Astrocyte (in vitro differentiated cells and primary cell): ENCODE data around the gene CTU1. TPM values are rescaled to one million over a fixed set of nuclear protein-coding genes. Genes with fewer than 3 reads are reported as not detected.

ENCODE experiments used
- DNase-seq: peaks from one replicate; pipeline ENCODE4 v3.0.0-alpha.2; 2010; ENCODE audit warnings: low read depth
- FAIRE-seq: peaks from 2 replicates; lab custom pipeline; 2011; peaks lifted over from hg19 to GRCh38; lab: Jason Lieb, UNC
- H2AFZ ChIP-seq: 2 replicates; pipeline ENCODE4 v1.6.0; 2012; ENCODE audit warnings: low read depth, low read length, inconsistent platforms
- H3K27ac ChIP-seq: 2 replicates; pipeline ENCODE4 v1.5.1; 2011; ENCODE audit warnings: low read depth, low read length, inconsistent platforms
- H3K27me3 ChIP-seq: 2 replicates; pipeline ENCODE4 v1.6.0; 2011; ENCODE audit warnings: low read length, inconsistent platforms; ENCODE audit not compliant: insufficient read depth
- H3K36me3 ChIP-seq: 2 replicates; pipeline ENCODE4 v1.5.1; 2011; ENCODE audit warnings: low read length, inconsistent platforms; ENCODE audit not compliant: insufficient read depth
- H3K4me1 ChIP-seq: 2 replicates; pipeline ENCODE4 v1.5.1; 2011; ENCODE audit warnings: low read length, inconsistent platforms; ENCODE audit not compliant: insufficient read depth
- H3K4me2 ChIP-seq: 2 replicates; pipeline ENCODE4 v1.6.0; 2012; ENCODE audit warnings: low read length, inconsistent platforms
- H3K4me3 ChIP-seq: 2 replicates; pipeline ENCODE4 v1.5.1; 2011; ENCODE audit warnings: low read depth, mild to moderate bottlenecking, low read length, inconsistent platforms; ENCODE audit not compliant: insufficient read depth
- H3K79me2 ChIP-seq: 2 replicates; pipeline ENCODE4 v1.6.0; 2012; ENCODE audit warnings: mild to moderate bottlenecking, low read length, inconsistent platforms; ENCODE audit not compliant: insufficient read depth
- H3K9ac ChIP-seq: 2 replicates; pipeline ENCODE4 v1.6.0; 2012; ENCODE audit warnings: mild to moderate bottlenecking, low read length, inconsistent platforms
- H3K9me3 ChIP-seq: 2 replicates; pipeline ENCODE4 v1.5.1; 2012; ENCODE audit warnings: low read depth, mild to moderate bottlenecking, low read length, inconsistent platforms; ENCODE audit not compliant: insufficient read depth
- H4K20me1 ChIP-seq: 2 replicates; pipeline ENCODE4 v1.6.0; 2012; ENCODE audit warnings: low read length, inconsistent platforms; ENCODE audit not compliant: insufficient read depth
- H3K27ac Mint-ChIP-seq: one replicate; pipeline ENCODE4 v1.8.0; 2021; ENCODE audit warnings: mild to moderate bottlenecking, mixed read lengths; ENCODE audit not compliant: unreplicated experiment
- H3K27me3 Mint-ChIP-seq: one replicate; pipeline ENCODE4 v1.8.0; 2021; ENCODE audit warnings: low read depth, mixed read lengths; ENCODE audit not compliant: unreplicated experiment
- H3K36me3 Mint-ChIP-seq: one replicate; pipeline ENCODE4 v1.8.0; 2021; ENCODE audit warnings: low read depth, mixed read lengths; ENCODE audit not compliant: unreplicated experiment
- H3K4me1 Mint-ChIP-seq: one replicate; pipeline ENCODE4 v1.8.0; 2021; ENCODE audit warnings: low read depth, mixed read lengths; ENCODE audit not compliant: unreplicated experiment
- H3K4me3 Mint-ChIP-seq: one replicate; pipeline ENCODE4 v1.8.0; 2021; ENCODE audit warnings: mild to moderate bottlenecking, moderate library complexity, mixed read lengths; ENCODE audit not compliant: unreplicated experiment
- H3K9me3 Mint-ChIP-seq: one replicate; pipeline ENCODE4 v1.8.0; 2021; ENCODE audit warnings: mild to moderate bottlenecking, mixed read lengths; ENCODE audit not compliant: unreplicated experiment
- EZH2 ChIP-seq: IDR thresholded peaks from 2 replicates; pipeline ENCODE4 v1.6.1; 2012; ENCODE audit warnings: mild to moderate bottlenecking, low read length, inconsistent platforms; ENCODE audit not compliant: insufficient read depth
- total RNA-seq: library from RNA; stranded (reverse); gene quantifications from 2 replicates; pipeline ENCODE4 v1.2.1, GENCODE V29; 2021
- TF ChIP-seq, protein P1 (sequence below): IDR thresholded peaks from 2 replicates; pipeline ENCODE4 v1.5.1; 2011; ENCODE audit warnings: low read depth, mild to moderate bottlenecking, inconsistent platforms, low read length, moderate library complexity; ENCODE audit not compliant: insufficient read depth

The CTU1 gene
- total RNA-seq, 1 donor from 2014 or later = 6.4 TPM

- Mint-ChIP-seq H3K4me3 (no peak overlapping the region), H3K27me3 (peaks cover 24% of the 10 kb centered on the region), H3K36me3 (no peaks in the 10 kb centered on the region), H3K4me1 (no peaks in the 10 kb centered on the region), H3K27ac (no peak overlapping the region), H3K9me3 (peaks cover 1% of the 10 kb centered on the region)
- DNase-seq (no peak), FAIRE-seq (no peak)
- Histone ChIP-seq H3K36me3 (no peaks in the 10 kb centered on the region), H2AFZ (no peak overlapping the region), H3K9ac (no peak overlapping the region), H3K27ac (no peak overlapping the region), H4K20me1 (no peaks in the 10 kb centered on the region), H3K9me3 (no peaks in the 10 kb centered on the region), H3K79me2 (no peaks in the 10 kb centered on the region), H3K4me2 (no peak overlapping the region), H3K4me1 (no peaks in the 10 kb centered on the region), H3K4me3 (no peak overlapping the region), H3K27me3 (no peaks in the 10 kb centered on the region)
- TF ChIP-seq EZH2 = no peak
- TF ChIP-seq, protein P1, sequence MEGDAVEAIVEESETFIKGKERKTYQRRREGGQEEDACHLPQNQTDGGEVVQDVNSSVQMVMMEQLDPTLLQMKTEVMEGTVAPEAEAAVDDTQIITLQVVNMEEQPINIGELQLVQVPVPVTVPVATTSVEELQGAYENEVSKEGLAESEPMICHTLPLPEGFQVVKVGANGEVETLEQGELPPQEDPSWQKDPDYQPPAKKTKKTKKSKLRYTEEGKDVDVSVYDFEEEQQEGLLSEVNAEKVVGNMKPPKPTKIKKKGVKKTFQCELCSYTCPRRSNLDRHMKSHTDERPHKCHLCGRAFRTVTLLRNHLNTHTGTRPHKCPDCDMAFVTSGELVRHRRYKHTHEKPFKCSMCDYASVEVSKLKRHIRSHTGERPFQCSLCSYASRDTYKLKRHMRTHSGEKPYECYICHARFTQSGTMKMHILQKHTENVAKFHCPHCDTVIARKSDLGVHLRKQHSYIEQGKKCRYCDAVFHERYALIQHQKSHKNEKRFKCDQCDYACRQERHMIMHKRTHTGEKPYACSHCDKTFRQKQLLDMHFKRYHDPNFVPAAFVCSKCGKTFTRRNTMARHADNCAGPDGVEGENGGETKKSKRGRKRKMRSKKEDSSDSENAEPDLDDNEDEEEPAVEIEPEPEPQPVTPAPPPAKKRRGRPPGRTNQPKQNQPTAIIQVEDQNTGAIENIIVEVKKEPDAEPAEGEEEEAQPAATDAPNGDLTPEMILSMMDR = no peak
These were observed 19.5 kb upstream of the CTU1 start for GRCh38 chr19:51127755-51128154.

DNA sequence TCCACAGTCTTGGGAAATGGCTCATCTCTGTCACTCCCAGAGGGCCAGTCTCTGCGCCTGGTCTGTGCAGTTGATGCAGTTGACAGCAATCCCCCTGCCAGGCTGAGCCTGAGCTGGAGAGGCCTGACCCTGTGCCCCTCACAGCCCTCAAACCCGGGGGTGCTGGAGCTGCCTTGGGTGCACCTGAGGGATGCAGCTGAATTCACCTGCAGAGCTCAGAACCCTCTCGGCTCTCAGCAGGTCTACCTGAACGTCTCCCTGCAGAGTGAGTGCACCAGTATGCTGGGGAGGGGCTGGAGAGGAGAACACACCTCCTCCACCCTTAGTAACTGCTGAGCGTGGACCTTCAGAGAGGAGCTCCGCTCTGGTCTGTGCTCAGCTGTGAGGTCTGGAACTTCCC lies 18.8 kb upstream of the CTU1 start:
- H3K4me1 Mint-ChIP-seq = peaks cover 2% of the 10 kb centered on the region
- H3K27ac Mint-ChIP-seq = no peak overlapping the region
- Histone ChIP-seq H3K4me2 (no peak overlapping the region), H3K9ac (no peak overlapping the region), H3K4me1 (no peaks in the 10 kb centered on the region), H3K9me3 (no peaks in the 10 kb centered on the region), H3K27ac (no peak overlapping the region), H3K79me2 (no peaks in the 10 kb centered on the region), H2AFZ (no peak overlapping the region), H3K27me3 (no peaks in the 10 kb centered on the region), H3K36me3 (no peaks in the 10 kb centered on the region), H3K4me3 (no peak overlapping the region), H4K20me1 (no peaks in the 10 kb centered on the region)
- TF ChIP-seq EZH2 = no peak
- TF ChIP-seq, protein P1 = no peak
- peaks cover 24% of the 10 kb centered on the region for H3K27me3 Mint-ChIP-seq
- no peak overlapping the region for H3K4me3 Mint-ChIP-seq
- no peaks in the 10 kb centered on the region for H3K36me3 Mint-ChIP-seq
- no peak for DNase-seq
- FAIRE-seq = no peak
- H3K9me3 Mint-ChIP-seq = peaks cover 1% of the 10 kb centered on the region

- Histone ChIP-seq H3K9me3 (no peaks in the 10 kb centered on the region), H3K27me3 (no peaks in the 10 kb centered on the region), H3K9ac (no peak overlapping the region), H3K4me2 (no peak overlapping the region), H3K79me2 (no peaks in the 10 kb centered on the region), H3K27ac (no peak overlapping the region), H2AFZ (no peak overlapping the region), H3K36me3 (no peaks in the 10 kb centered on the region), H3K4me1 (no peaks in the 10 kb centered on the region), H3K4me3 (no peak overlapping the region), H4K20me1 (no peaks in the 10 kb centered on the region)
- Mint-ChIP-seq H3K36me3 (no peaks in the 10 kb centered on the region), H3K27ac (no peak overlapping the region), H3K4me3 (no peak overlapping the region), H3K4me1 (peaks cover 2% of the 10 kb centered on the region), H3K9me3 (peaks cover 1% of the 10 kb centered on the region), H3K27me3 (peaks cover 21% of the 10 kb centered on the region)
- no peak for FAIRE-seq
- DNase-seq = no peak
- no peak for TF ChIP-seq EZH2
- TF ChIP-seq, protein P1 = no peak
These were observed 17.3 kb upstream of the CTU1 start for GRCh38 chr19:51125421-51126075.
